Activated CD4-positive, alpha-beta memory T cell treated with anti-CD3 and anti-CD28 coated beads for 36 hours (primary cell): ENCODE data around the gene LAMA2. TPM values are rescaled to one million over a fixed set of nuclear protein-coding genes. Genes with fewer than 3 reads are reported as not detected.

Experiments
- CTCF ChIA-PET: fragments of 350-600 bp; sonication (Branson Sonifier 250); formaldehyde crosslinking; loops from one replicate; lab custom pipeline; 2021; ENCODE audit warnings: antibody characterized with exemption, inconsistent platforms; lab: Charles Lee
- POLR2A ChIA-PET: fragments of 350-600 bp; sonication (Branson Sonifier 250); formaldehyde crosslinking; loops from one replicate; lab custom pipeline; 2021; ENCODE audit warnings: antibody characterized with exemption; lab: Charles Lee
- DNase-seq: peaks from one replicate; pipeline ENCODE4 v3.0.0-alpha.2; 2020
- H3K27ac Mint-ChIP-seq: one replicate; pipeline ENCODE4 v1.8.0; 2021; ENCODE audit warnings: mixed read lengths
- H3K27me3 Mint-ChIP-seq: one replicate; pipeline ENCODE4 v1.8.0; 2021; ENCODE audit warnings: mixed read lengths
- H3K36me3 Mint-ChIP-seq: one replicate; pipeline ENCODE4 v1.8.0; 2021; ENCODE audit warnings: mixed read lengths
- H3K4me1 Mint-ChIP-seq: one replicate; pipeline ENCODE4 v1.8.0; 2021; ENCODE audit warnings: low read depth, mixed read lengths
- H3K4me3 Mint-ChIP-seq: one replicate; pipeline ENCODE4 v1.8.0; 2021; ENCODE audit warnings: mild to moderate bottlenecking, mixed read lengths
- H3K9me3 Mint-ChIP-seq: one replicate; pipeline ENCODE4 v1.8.0; 2021; ENCODE audit warnings: mixed read lengths
- intact Hi-C: fragments of 100-400 bp; cut with micrococcal nuclease; formaldehyde crosslinking; loops from one replicate; pipeline ENCODE4 v1.15.1; 2023
- total RNA-seq, 2 experiments: library from RNA; stranded (reverse); gene quantifications; one replicate each; pipeline ENCODE4 v1.2.3, GENCODE V29; 2021

Gene LAMA2
- total RNA-seq, 2 experiments from 2014 or later, result 0.15 to 0.48 TPM

DNA sequence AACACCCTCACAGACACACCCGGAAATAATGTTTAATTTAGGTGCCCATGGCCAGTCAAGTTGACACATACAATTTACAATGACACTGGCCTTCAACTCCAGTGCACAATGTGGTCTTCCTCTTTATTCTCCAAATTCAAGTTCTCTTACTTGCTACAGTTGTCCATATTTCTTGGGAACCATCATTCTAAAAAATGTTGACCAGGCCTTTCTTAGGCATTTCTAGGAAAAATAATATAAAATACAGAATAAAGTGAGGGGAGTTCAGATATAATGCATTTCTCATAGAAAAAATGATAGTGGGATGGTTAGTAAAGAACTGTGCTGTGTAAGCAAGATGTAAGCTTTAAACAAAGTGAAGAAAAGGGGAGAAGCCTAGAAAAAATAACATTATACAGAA, 528.2 kb downstream of the LAMA2 start:
- intact Hi-C loops, result no loop called here
- no peak overlapping the region for H3K27ac Mint-ChIP-seq
- H3K27me3 Mint-ChIP-seq, result no peaks in the 10 kb centered on the region
- H3K4me3 Mint-ChIP-seq, result no peak overlapping the region
- no peaks in the 10 kb centered on the region for H3K9me3 Mint-ChIP-seq
- POLR2A ChIA-PET, result no interaction called here
- no peak for DNase-seq
- no peaks in the 10 kb centered on the region for H3K4me1 Mint-ChIP-seq
- CTCF ChIA-PET, result no interaction called here
- no peaks in the 10 kb centered on the region for H3K36me3 Mint-ChIP-seq

- H3K4me3 Mint-ChIP-seq, result no peak overlapping the region
- intact Hi-C loops, result no loop called here
- H3K27me3 Mint-ChIP-seq, result no peaks in the 10 kb centered on the region
- no peak overlapping the region for H3K27ac Mint-ChIP-seq
- H3K9me3 Mint-ChIP-seq, result no peaks in the 10 kb centered on the region
- CTCF ChIA-PET, result no interaction called here
- no peaks in the 10 kb centered on the region for H3K4me1 Mint-ChIP-seq
- no peaks in the 10 kb centered on the region for H3K36me3 Mint-ChIP-seq
- DNase-seq, result no peak
- POLR2A ChIA-PET, result no interaction called here
Measured at GRCh38 chr6:129416337-129416990, 533.5 kb downstream of the LAMA2 start.

- no peak overlapping the region for H3K4me3 Mint-ChIP-seq
- DNase-seq, result no peak
- no peak overlapping the region for H3K27ac Mint-ChIP-seq
- no peaks in the 10 kb centered on the region for H3K36me3 Mint-ChIP-seq
- H3K4me1 Mint-ChIP-seq, result no peaks in the 10 kb centered on the region
- H3K27me3 Mint-ChIP-seq, result no peaks in the 10 kb centered on the region
- CTCF ChIA-PET, result interaction anchor here (1.4 kb wide), 1 partner anchor 47 kb away, joined by 4 read pairs; no protein-coding TSS in a partner anchor
- POLR2A ChIA-PET, result no interaction called here
- intact Hi-C loops, result no loop called here
- H3K9me3 Mint-ChIP-seq, result no peaks in the 10 kb centered on the region
Measured at GRCh38 chr6:129417416-129418086, 534.6 kb downstream of the LAMA2 start.

DNA sequence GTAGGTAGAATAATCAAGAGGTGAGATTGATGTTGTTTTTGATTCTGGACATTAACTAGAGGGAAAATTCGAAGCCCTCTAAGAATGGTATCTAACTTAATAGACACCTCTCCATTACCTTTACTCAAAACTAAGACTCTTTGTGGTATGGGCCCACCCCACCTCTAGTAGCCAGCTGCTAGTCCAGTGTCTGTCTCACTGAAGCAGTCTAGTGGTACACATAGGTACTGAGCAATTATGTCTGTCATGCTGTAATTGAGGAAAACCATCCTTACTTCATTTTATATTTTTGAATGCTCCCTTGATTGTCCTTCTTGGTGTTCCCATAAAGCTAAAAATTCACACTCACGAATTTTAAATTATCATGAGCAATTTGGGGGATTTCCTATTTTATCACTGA, 536.4 kb downstream of the LAMA2 start:
- intact Hi-C loops, result no loop called here
- no peaks in the 10 kb centered on the region for H3K36me3 Mint-ChIP-seq
- no peaks in the 10 kb centered on the region for H3K4me1 Mint-ChIP-seq
- ChIA-PET CTCF (no interaction called here), POLR2A (no interaction called here)
- no peaks in the 10 kb centered on the region for H3K9me3 Mint-ChIP-seq
- DNase-seq, result no peak
- no peaks in the 10 kb centered on the region for H3K27me3 Mint-ChIP-seq
- H3K4me3 Mint-ChIP-seq, result no peak overlapping the region
- no peak overlapping the region for H3K27ac Mint-ChIP-seq

DNA sequence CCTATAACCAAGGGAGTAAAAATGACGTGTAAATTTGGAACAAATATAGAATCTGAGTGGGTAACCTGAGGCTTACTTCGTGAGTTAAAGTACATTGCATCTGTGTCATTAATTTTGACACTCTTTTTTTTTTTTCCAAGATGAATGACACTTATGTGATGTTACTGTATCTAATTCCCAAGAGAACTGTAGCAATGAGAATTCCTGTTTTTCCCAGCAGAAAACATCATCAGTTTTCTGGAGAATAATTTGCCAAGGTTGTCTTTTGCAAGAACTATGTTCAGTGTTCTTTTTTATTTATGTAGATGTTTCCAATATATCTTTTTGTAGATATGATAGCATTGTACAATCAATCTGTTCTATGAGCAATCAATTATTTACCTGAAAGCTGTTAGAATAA, 543.4 kb downstream of the LAMA2 start:
- Mint-ChIP-seq H3K36me3 (no peaks in the 10 kb centered on the region), H3K27me3 (no peaks in the 10 kb centered on the region), H3K9me3 (no peaks in the 10 kb centered on the region), H3K27ac (no peak overlapping the region), H3K4me1 (no peaks in the 10 kb centered on the region), H3K4me3 (no peak overlapping the region)
- intact Hi-C loops, result no loop called here
- CTCF ChIA-PET, result no interaction called here
- POLR2A ChIA-PET, result no interaction called here
- DNase-seq, result no peak

- no peaks in the 10 kb centered on the region for H3K9me3 Mint-ChIP-seq
- CTCF ChIA-PET, result no interaction called here
- intact Hi-C loops, result no loop called here
- no peak overlapping the region for H3K4me3 Mint-ChIP-seq
- POLR2A ChIA-PET, result no interaction called here
- no peaks in the 10 kb centered on the region for H3K36me3 Mint-ChIP-seq
- H3K4me1 Mint-ChIP-seq, result no peaks in the 10 kb centered on the region
- no peaks in the 10 kb centered on the region for H3K27me3 Mint-ChIP-seq
- no peak for DNase-seq
- H3K27ac Mint-ChIP-seq, result no peak overlapping the region
Measured at GRCh38 chr6:129429956-129430355, 547.0 kb downstream of the LAMA2 start.

DNA sequence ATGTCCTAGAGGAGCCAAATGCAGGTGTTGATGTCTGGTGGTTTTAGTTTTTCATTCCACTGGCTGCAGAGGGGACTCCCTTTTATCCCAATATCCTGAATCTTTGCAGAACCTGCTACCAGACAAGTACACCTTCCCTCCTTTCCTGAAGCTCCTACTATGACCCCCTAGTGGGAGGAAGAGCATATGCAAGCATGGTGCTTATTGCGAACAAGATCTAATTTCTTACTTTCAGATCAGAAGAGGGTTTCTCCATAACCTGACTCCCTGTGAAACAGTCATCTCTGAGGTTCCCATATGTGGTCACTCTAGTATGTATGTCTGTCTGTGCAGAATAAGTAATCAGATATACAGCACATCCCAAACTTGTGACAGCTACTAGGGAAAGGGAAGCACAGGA, 549.8 kb downstream of the LAMA2 start:
- Mint-ChIP-seq H3K27ac (no peak overlapping the region), H3K36me3 (no peaks in the 10 kb centered on the region), H3K4me1 (no peaks in the 10 kb centered on the region), H3K27me3 (no peaks in the 10 kb centered on the region), H3K4me3 (no peak overlapping the region), H3K9me3 (no peaks in the 10 kb centered on the region)
- ChIA-PET CTCF (no interaction called here), POLR2A (no interaction called here)
- DNase-seq, result no peak
- intact Hi-C loops, result no loop called here

- H3K9me3 Mint-ChIP-seq, result no peaks in the 10 kb centered on the region
- intact Hi-C loops, result no loop called here
- no peak overlapping the region for H3K4me3 Mint-ChIP-seq
- no peaks in the 10 kb centered on the region for H3K4me1 Mint-ChIP-seq
- no peaks in the 10 kb centered on the region for H3K36me3 Mint-ChIP-seq
- H3K27ac Mint-ChIP-seq, result no peak overlapping the region
- DNase-seq, result no peak
- CTCF ChIA-PET, result interaction anchor here (0.7 kb wide), 1 partner anchor 1722 kb away, joined by 3 read pairs; no protein-coding TSS in a partner anchor
- no peaks in the 10 kb centered on the region for H3K27me3 Mint-ChIP-seq
- POLR2A ChIA-PET, result no interaction called here
Measured at GRCh38 chr6:129434091-129434490, 551.2 kb downstream of the LAMA2 start.

DNA sequence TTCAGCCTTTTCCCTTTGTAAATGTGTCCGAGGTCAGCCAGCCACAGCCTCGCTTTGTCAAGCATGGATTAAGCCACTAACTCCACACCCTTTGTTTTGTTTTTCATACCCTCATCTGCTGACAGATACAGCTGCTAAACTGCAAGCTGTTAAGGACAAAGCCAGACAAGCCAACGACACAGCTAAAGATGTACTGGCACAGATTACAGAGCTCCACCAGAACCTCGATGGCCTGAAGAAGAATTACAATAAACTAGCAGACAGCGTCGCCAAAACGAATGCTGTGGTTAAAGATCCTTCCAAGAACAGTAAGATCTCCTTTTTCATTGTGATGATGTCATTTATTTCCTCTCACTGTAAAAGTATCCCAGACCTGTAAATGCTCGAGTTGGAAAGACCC, 557.8 kb downstream of the LAMA2 start:
- Mint-ChIP-seq H3K9me3 (no peaks in the 10 kb centered on the region), H3K36me3 (no peaks in the 10 kb centered on the region), H3K27ac (no peak overlapping the region), H3K27me3 (no peaks in the 10 kb centered on the region), H3K4me3 (no peak overlapping the region), H3K4me1 (peaks cover 8% of the 10 kb centered on the region)
- ChIA-PET CTCF (no interaction called here), POLR2A (no interaction called here)
- no peak for DNase-seq
- intact Hi-C loops, result no loop called here

DNA sequence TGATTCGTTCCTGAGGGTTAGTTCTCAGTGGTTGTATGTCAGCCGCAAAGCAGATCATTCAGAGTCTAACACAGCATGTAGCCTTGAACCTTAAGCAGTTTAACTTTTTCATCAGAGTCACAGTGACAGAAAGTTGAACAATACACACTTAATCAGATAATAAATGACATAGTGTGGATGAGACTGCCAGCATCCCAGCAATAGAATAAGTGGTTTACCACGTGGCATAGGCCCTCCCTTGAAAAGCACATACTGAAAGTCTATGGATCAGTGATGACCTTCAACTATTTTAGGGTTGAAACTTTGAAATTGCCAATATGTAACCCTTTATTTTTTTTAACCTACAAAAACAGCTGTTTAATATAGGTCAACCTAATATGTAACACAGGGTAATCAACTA, 561.7 kb downstream of the LAMA2 start:
- Mint-ChIP-seq H3K9me3 (no peaks in the 10 kb centered on the region), H3K27me3 (no peaks in the 10 kb centered on the region), H3K4me3 (no peak overlapping the region), H3K27ac (no peak overlapping the region), H3K4me1 (peaks cover 31% of the 10 kb centered on the region), H3K36me3 (no peaks in the 10 kb centered on the region)
- ChIA-PET CTCF (no interaction called here), POLR2A (no interaction called here)
- intact Hi-C loops, result no loop called here
- no peak for DNase-seq

DNA sequence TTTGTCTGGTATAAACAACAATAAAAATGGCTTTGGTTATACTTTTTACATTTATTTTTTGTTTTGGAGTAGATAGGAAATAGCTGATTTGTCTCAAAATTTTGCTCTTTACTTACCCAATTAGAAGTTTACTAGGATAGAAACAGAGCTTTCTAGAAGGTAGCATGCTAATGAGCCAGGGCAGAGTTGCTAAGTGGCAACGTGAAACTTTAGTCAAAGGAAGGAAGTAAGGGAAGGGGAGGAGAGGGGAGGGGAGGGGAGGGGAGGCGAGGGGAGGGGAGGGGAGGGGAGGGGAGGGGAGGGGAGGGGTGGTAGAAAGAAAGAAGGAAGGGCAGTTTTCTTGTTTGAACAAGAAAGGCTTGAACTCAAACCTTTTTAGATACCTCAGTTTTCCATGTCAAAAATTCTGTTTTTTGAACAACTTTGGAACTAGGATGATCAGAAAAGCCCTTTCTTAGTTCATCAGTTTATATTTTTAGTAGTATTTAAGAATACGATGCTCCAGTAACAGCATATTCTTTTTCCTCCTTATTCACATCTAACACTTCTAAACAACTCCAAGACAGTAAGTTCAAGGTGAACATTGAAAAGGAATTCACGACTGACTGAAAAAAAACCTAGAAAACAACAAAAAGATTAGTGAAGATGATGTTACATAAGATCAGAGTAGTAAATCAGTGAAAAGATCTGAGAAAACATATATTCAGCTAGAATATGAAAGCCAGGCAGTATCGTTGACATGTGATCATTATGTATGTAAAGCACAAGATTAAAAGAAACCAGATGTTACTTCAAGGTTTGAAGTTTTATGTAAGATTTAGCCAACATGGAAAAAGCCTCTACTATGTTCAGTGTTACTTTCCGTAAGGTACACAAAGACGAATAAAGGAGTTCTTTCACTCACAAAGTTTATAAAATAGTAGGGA, 563.6 kb downstream of the LAMA2 start:
- H3K27me3 Mint-ChIP-seq, result no peaks in the 10 kb centered on the region
- no peak overlapping the region for H3K4me3 Mint-ChIP-seq
- DNase-seq, result no peak
- no peaks in the 10 kb centered on the region for H3K36me3 Mint-ChIP-seq
- intact Hi-C loops, result no loop called here
- H3K9me3 Mint-ChIP-seq, result no peaks in the 10 kb centered on the region
- CTCF ChIA-PET, result no interaction called here
- POLR2A ChIA-PET, result no interaction called here
- H3K4me1 Mint-ChIP-seq, result peaks cover 35% of the 10 kb centered on the region
- H3K27ac Mint-ChIP-seq, result no peak overlapping the region

DNA sequence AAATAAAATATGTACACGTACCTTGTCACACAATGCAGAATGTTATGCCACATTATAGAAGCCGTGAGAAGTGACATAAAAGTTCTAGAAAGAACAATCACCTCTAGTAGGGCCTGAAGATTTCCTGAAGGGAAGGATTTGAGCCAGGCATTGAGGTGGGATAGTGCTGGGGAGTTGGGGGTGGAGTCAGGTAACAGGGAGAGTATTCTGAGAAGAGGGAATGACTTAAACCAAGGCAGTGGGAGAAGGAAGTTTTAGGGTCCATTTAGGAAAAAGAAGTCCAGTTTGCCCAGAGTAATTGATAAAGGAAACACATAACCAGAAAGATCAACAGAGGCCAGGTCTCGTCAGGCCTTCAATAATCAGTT, 564.2 kb downstream of the LAMA2 start:
- H3K27me3 Mint-ChIP-seq, result no peaks in the 10 kb centered on the region
- CTCF ChIA-PET, result no interaction called here
- POLR2A ChIA-PET, result no interaction called here
- H3K4me3 Mint-ChIP-seq, result no peak overlapping the region
- peaks cover 40% of the 10 kb centered on the region for H3K4me1 Mint-ChIP-seq
- H3K36me3 Mint-ChIP-seq, result no peaks in the 10 kb centered on the region
- H3K9me3 Mint-ChIP-seq, result no peaks in the 10 kb centered on the region
- intact Hi-C loops, result no loop called here
- no peak for DNase-seq
- no peak overlapping the region for H3K27ac Mint-ChIP-seq
